Esophagus muscularis mucosa (tissue), 4 donors: ENCODE data around the gene S100A3. TPM values are rescaled to one million over a fixed set of nuclear protein-coding genes. Genes with fewer than 3 reads are reported as not detected.

ENCODE experiments used
- DNase-seq: peaks from one replicate; pipeline ENCODE4 v3.0.0-alpha.2; 2017; ENCODE audit errors: extremely low spot score
- H3K27ac ChIP-seq, 4 donors: fragments of 200-600 bp; sonication (generic); replicated peaks in 1 of 4; 1 replicate in 3 of 4; 2 replicates in 1 of 4; pipeline ENCODE4 v1.5.1; 2016 to 2019; ENCODE audit warnings: mild to moderate bottlenecking in 1 of 4
- H3K27me3 ChIP-seq, 4 donors: fragments of 200-600 bp; sonication (generic); one replicate each; pipeline versions ENCODE4 v1.5.1 to v1.6.0; 2016 to 2019
- H3K36me3 ChIP-seq, 4 donors: fragments of 200-600 bp; sonication (generic); one replicate each; pipeline ENCODE4 v1.5.1; 2016 to 2019
- H3K4me1 ChIP-seq, 4 donors: fragments of 200-600 bp; sonication (generic); one replicate each; pipeline ENCODE4 v1.5.1; 2016 to 2019
- H3K4me3 ChIP-seq, 4 donors: fragments of 200-600 bp; sonication (generic); 1 replicate in 2 of 4; 2 replicates in 2 of 4; pipeline ENCODE4 v1.5.1; 2016 to 2019; ENCODE audit warnings: mild to moderate bottlenecking in 4 of 4, moderate library complexity in 1 of 4
- H3K9me3 ChIP-seq, 4 donors: fragments of 200-600 bp; sonication (generic); 1 replicate in 3 of 4; 2 replicates in 1 of 4; pipeline ENCODE4 v1.5.1; 2016 to 2019
- CTCF ChIP-seq, 3 experiments: fragments of 200-600 bp in 2 of 3; fragments of 450-650 bp in 1 of 3; sonication (generic) in 2 of 3; IDR thresholded peaks; one replicate each; pipeline ENCODE4 v1.5.1; 2017 to 2019; ENCODE audit warnings: antibody characterized with exemption in 3 of 3, mild to moderate bottlenecking in 2 of 3, moderate library complexity in 1 of 3
- EP300 ChIP-seq: sonication (generic); formaldehyde crosslinking; IDR thresholded peaks from one replicate; pipeline ENCODE4 v1.6.1; 2017; ENCODE audit warnings: antibody characterized with exemption
- POLR2A ChIP-seq: fragments of 450-650 bp; IDR thresholded peaks from one replicate; pipeline ENCODE4 v1.6.1; 2017; ENCODE audit warnings: antibody characterized with exemption, moderate library complexity, mild to moderate bottlenecking, low read depth
- POLR2AphosphoS5 ChIP-seq, 2 donors: sonication (generic); formaldehyde crosslinking; IDR thresholded peaks; one replicate each; pipeline ENCODE4 v1.6.1; 2017; ENCODE audit warnings: antibody characterized with exemption in 2 of 2
- WGBS: methylation state at CpG from one replicate; pipeline ENCODE4 v1.1.5; 2018; 5-methylcytosine and 5-hydroxymethylcytosine counted together
- intact Hi-C: fragments of 100-400 bp; cut with DNase I; formaldehyde crosslinking; loops from one replicate; pipeline ENCODE4 v1.15.1; 2023
- total RNA-seq, 4 donors: library from RNA; depleted of rRNA; stranded (reverse); fragments of >200 nt; gene quantifications; one replicate each; pipeline versions ENCODE4 v1.1.0 to v1.2.1, GENCODE V29; 2016

The S100A3 gene
- total RNA-seq, 4 donors from 2014 or later, result 2.1 to 4.2 (median 2.7) TPM; not detected in 1

- no peak overlapping the region for H3K27ac ChIP-seq
- intact Hi-C loops, result no loop called here
- H3K4me3 ChIP-seq, result no peak overlapping the region
- no peaks in the 10 kb centered on the region for H3K27me3 ChIP-seq
- WGBS, result 100% methylated on average over 1 of the region's 1 CpG
- TF ChIP-seq EP300, result no peak
- TF ChIP-seq POLR2AphosphoS5 (IDR thresholded peaks at IDR 0.05), result no peak
- TF ChIP-seq CTCF (IDR thresholded peaks at IDR 0.05), result no peak
- TF ChIP-seq POLR2A, result no peak
- H3K36me3 ChIP-seq, result no peaks in the 10 kb centered on the region
- H3K4me1 ChIP-seq, result peaks cover 12 to 24% (median 22%) of the 10 kb centered on the region in 4 donors
- DNase-seq, result no peak
- H3K9me3 ChIP-seq, result no peaks in the 10 kb centered on the region
Measured at GRCh38 chr1:153556348-153556747, 7.3 kb upstream of the S100A3 start.

- H3K36me3 ChIP-seq, result no peaks in the 10 kb centered on the region
- H3K4me3 ChIP-seq, result no peak overlapping the region
- H3K9me3 ChIP-seq, result no peaks in the 10 kb centered on the region
- H3K4me1 ChIP-seq, result peaks cover 28 to 42% (median 39%) of the 10 kb centered on the region in 4 donors
- 52% methylated on average over 2 of the region's 2 CpGs for WGBS
- TF ChIP-seq EP300 (no peak), POLR2A (no peak), CTCF (IDR thresholded peaks at IDR 0.05) (no peak), POLR2AphosphoS5 (IDR thresholded peaks at IDR 0.05) (no peak)
- peak overlapping the region; percentile 60 to 78 (median 74) for H3K27ac ChIP-seq
- no peak for DNase-seq
- intact Hi-C loops, result no loop called here
- H3K27me3 ChIP-seq, result no peaks in the 10 kb centered on the region
Measured at GRCh38 chr1:153553830-153554541, 4.9 kb upstream of the S100A3 start.

GRCh38 chr1:153553096-153553495 is 4.0 kb upstream of the S100A3 start:
- intact Hi-C loops, result no loop called here
- no peaks in the 10 kb centered on the region for H3K36me3 ChIP-seq
- WGBS, result 92% methylated on average over 12 of the region's 12 CpGs
- TF ChIP-seq EP300, result no peak
- TF ChIP-seq POLR2AphosphoS5 (IDR thresholded peaks at IDR 0.05), result no peak
- no peak for TF ChIP-seq POLR2A
- TF ChIP-seq CTCF (IDR thresholded peaks at IDR 0.05), result no peak
- no peak for DNase-seq
- H3K27me3 ChIP-seq, result no peaks in the 10 kb centered on the region
- peak overlapping the region; percentile 60 to 78 (median 74) for H3K27ac ChIP-seq
- no peak overlapping the region for H3K4me3 ChIP-seq
- no peaks in the 10 kb centered on the region for H3K9me3 ChIP-seq
- H3K4me1 ChIP-seq, result peaks cover 37 to 51% (median 48%) of the 10 kb centered on the region in 4 donors

GRCh38 chr1:153552335-153552734 is 3.3 kb upstream of the S100A3 start:
- Histone ChIP-seq H3K4me1 (peaks cover 38 to 58% (median 55%) of the 10 kb centered on the region in 4 donors), H3K4me3 (no peak overlapping the region), H3K9me3 (no peaks in the 10 kb centered on the region), H3K27me3 (no peaks in the 10 kb centered on the region), H3K36me3 (no peaks in the 10 kb centered on the region), H3K27ac (peak overlapping the region in 1 of 4 donors; percentile 70)
- WGBS, result 89% methylated on average over 8 of the region's 8 CpGs
- intact Hi-C loops, result no loop called here
- TF ChIP-seq CTCF (IDR thresholded peaks at IDR 0.05) (no peak), EP300 (no peak), POLR2AphosphoS5 (IDR thresholded peaks at IDR 0.05) (no peak), POLR2A (no peak)
- no peak for DNase-seq
